ENCODE data around the gene METTL21C.

The METTL21C gene

DNA sequence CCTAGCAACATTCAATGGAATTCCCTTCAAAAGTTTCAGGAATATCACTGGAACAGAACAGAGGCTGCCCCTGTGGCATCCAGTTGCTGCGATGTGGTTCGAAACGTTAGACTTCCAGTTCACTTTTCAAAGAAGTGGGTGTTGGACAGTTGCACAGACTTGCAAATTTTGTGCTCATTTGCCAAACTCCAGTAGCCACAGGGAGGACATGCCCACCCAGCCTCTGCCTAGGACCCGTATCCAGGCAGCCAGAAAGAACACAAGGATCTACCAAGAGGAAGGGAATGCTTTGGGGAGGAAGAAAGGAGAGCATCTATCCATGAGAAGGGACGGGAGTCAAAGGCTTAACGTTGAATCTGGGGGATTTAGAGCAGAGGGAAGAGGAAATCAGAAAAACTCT lies at the start of gene METTL21C:
TSS of gene METTL21C (minus strand) at position 108 of the 400 bp plus-strand sequence. CDS start 546 bp downstream, outside the sequence.
- no peak for DNase-seq (ENCODE audit: low read depth in 3 of 3)

DNA sequence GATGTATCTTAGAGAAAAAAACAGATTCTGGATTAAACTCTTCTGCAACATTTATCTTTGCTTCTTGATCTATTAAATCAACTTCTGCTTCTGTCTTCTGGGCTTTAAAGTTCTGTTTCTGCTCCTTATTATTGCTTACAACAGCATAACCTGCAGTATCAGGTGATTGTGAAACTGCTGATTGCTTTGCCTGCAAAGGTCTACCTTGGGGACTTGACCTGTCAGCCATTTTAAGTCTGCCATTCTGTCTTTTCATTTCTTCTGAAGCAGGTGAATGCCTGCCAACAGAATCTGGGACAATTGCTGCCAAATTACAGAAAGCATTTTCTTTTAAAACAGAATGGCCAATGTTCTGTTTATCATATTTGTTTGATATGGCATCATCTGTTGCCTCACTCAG lies 47.7 kb upstream of the METTL21C start:
- no peak for DNase-seq (ENCODE audit: low read depth in 3 of 3)

DNA sequence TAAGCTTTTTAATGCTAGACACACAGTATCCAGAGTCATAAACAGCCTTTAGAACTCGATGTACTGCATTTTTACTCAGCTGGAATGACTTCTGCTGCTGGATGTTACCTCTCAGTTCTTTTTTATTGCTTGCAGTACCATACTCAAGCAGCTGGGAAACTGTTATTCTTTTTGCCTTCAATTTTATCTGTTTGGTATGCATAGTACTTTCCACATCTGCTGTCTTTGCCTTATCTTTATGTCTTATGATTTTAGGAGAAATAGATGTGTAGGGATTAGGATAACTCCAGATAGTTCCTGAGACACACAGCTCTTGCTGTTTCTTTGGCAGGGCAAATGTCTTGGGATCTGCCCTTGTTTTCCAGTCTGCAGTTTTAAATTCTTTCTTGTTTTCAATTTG lies 47.3 kb upstream of the METTL21C start:
- no peak for DNase-seq (ENCODE audit: low read depth in 3 of 3)

DNA sequence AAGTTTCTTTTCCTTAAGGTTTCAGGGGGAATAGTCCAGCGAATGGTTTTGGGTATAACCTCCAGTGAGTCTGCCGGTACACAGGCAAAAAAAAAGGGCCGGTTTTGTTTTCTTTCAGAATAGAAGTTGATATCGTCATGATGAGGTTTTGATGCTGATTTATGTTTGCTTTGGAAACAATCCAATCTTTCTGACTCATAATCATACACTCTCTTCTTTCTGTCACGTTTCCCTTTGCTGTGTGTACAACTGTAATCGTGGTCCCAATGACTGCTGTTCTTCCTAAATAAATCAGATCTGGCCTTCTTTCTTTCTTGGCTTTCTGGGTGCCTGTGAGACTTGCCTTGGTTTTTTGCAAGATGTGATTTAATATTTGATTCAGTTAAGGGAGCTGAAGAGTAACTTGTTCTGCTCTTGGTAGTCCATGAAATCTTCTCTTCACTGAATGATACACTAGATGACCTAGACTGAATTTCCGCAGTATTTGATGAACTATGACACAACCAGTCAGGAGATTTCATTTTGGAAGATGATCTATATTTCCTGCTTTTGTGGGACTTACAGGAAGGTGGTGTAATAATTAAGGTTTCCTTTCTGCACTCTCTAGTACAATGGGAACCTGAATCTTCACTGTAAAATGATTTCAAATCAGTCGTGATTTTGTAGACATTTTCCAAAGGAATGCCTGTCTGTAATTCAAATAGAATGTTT lies 34.9 kb upstream of the METTL21C start:
- no peak for DNase-seq (ENCODE audit: low read depth in 3 of 3)

DNA sequence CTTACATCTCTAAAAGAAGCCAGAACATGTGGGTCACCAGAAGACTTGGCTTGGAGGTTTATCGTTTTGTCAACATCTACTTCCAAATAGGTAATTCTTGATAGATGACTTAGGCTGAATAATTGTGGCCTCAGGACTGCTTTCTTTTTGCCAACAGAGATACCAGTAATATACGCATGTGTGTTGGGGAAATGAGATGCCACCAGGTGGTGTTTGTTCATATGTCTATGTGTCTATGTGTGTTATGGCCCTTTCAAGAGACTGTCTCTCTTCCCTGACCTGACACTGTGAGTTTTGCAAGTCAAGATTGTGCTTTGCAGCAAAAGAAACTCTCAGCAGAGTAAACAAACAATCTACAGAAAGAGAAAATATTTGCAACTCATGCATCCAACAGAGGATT lies 31.6 kb upstream of the METTL21C start:
- no peak for DNase-seq (ENCODE audit: low read depth in 3 of 3)

DNA sequence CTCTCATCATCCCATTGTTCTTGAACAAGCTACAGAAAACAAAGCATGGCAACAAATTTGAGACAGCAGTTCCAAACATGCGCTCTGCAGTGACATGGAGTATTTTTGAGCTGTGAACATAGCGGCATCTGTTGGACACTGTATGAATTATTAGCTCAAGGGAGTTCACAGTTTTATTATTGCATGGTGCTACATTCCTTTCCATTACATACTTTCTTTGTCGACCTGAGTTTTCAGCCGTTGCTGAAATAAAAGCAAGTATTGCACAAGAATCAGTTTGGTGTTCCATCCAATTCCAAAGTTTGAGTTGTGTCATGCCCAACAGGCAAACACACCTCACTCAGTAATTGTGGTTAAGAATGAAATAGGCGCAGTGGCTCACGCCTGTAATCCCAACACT lies 30.1 kb upstream of the METTL21C start:
- no peak for DNase-seq (ENCODE audit: low read depth in 3 of 3)

DNA sequence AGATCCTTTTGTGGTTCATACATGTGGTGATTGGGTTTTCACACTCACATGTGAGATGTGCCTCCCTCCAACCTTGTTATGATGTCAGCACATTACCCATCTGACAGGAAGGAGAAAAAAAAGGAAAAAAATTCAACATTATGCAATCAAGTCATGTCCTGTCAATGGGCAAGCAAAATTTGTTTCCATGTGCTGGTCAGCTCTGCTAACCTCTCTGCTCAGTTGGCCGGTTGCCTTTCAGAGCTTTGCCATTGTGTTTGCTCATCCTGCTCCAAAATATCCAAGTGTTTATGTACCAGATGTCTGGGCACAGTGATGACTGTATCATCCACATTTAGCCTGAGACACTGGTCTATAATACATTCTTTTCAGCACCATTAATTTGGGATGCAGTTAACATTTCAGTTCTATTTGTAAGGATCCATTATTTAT lies 27.0 kb upstream of the METTL21C start:
- DNase-seq (ENCODE audit: low read depth in 3 of 3) = no peak

DNA sequence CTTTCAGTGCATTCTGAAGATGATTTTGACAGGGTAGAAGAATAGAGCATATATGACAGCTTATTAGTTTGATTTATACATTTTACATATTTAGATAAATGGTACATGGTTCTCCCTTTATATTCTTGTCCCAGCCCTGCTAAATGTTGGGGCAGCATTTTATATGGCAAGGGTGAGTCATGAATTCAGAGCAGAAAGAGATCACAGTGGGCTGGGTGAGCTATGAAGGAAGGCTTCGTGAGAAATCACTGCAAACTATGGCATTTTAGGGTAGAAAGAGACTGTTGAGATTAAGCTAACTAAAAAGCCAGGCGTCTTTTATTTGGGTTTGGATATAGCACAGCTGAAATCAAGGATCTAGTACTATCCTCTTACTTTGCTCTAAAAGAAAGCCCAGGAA lies 23.9 kb upstream of the METTL21C start:
- DNase-seq (ENCODE audit: low read depth in 3 of 3) = no peak

DNA sequence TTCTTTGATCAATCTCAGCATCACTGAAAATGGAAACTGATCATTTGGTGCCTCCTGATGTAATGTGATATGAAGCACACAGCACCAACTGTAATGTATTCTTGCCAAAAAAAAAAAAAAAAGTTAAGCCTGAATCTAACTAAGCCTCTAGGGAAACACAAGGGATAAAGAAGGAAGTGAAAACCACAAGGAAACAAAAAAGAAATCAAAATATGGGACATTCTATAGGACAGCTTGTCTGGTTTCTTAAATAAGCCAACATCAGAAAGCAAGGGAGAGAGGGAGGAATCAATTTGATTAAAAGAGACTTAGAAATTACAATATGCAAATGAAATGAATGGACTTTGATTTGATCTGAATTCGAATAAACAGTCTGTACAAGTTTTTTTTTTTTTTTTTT lies 20.6 kb upstream of the METTL21C start:
- no peak for DNase-seq (ENCODE audit: low read depth in 3 of 3)

DNA sequence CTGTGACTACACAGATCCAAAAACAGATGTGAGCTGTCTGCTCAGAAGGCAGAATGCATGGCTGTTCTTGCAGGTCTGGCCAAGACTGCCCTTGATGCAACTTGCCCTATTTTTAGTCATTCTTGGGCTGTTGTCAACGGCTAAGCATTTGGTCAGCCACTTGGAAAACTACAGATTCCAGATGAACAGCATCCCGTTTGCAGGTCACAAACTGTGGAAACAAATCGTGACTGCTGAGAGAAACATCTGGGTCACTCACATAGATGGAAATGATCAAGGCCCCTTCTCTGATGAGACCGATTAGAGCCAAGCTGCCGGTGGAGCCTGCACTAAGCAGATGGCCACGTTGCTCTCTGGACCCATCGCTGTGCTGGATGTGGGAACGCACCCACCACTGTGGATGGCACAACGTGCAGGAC lies 15.4 kb upstream of the METTL21C start:
- no peak for DNase-seq (ENCODE audit: low read depth in 3 of 3)

DNA sequence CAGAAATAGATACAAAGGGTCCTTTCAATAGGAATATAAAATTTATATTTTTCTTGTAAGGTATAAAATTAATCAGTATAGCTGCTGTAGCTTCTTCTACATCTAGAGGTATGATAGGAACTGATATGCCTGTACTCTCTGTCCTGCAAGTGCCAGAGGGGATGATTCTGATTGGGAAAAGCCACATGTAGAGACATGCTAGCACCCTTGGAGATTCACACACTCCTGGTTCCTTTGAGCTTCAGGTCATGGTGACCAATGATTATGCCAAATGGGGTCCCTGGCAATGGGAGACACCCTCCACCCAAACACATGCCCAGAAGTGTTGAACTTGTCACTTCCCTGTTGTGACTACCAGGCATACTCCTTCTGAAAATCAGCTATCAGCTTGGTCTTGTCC lies 14.7 kb upstream of the METTL21C start:
- DNase-seq (ENCODE audit: low read depth in 3 of 3) = no peak

DNA sequence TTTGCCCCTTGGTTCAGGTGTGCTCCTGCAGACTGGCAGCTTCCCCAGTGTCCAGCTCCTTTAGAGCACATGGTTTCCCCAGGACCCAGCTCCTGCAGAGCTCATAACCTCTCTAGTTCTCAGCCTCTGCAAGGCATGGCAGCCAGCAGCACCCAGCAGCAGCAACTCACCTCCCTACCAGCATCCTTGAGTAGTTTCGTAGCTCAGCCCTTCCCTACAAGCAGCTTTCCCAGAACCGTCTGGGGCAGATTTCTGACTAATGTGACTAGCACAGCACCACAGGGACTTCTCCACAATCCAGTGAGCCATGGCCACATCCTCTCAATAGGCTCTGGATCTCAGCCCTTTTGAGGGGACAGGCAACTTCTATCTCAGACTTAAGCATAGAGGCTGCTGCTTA lies 14.1 kb upstream of the METTL21C start:
- DNase-seq (ENCODE audit: low read depth in 3 of 3) = no peak

DNA sequence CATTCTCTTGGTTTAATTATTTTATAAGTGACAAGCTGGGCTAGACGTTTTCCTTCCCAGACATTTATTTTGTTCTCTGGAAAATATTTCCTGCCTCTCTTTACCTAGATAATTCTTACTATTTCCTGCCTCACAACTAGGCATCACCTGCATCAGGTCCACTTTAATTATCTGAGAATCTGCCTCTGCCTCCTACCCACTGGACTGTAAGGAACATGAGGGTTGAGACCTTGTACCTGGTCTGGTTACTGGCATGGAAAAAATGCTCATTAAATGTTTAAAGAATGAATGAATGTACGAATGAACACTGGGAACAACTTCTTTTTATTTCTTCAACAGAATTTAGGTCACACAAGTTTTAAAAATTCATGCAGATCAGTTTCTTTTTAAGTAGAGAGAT lies 13.4 kb upstream of the METTL21C start:
- no peak for DNase-seq (ENCODE audit: low read depth in 3 of 3)

DNA sequence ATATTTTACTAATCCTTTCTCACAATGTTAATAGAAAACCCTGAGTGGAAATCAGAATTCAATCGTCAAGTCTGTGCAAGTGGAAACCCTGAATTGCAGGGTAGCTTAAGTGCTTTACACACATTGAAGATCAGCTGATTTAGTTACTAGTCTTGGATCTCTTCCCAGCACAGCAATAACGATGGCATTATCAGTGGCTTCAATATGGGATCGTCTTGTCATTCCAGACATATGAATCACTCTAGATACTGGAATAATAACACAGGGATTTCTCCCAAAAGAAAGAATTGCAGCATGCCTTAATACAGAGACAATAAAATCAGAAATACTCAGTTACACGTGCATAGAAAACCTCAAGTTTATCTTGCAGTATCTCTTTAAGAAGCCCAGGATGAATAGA lies 12.6 kb upstream of the METTL21C start:
- no peak for DNase-seq (ENCODE audit: low read depth in 3 of 3)

DNA sequence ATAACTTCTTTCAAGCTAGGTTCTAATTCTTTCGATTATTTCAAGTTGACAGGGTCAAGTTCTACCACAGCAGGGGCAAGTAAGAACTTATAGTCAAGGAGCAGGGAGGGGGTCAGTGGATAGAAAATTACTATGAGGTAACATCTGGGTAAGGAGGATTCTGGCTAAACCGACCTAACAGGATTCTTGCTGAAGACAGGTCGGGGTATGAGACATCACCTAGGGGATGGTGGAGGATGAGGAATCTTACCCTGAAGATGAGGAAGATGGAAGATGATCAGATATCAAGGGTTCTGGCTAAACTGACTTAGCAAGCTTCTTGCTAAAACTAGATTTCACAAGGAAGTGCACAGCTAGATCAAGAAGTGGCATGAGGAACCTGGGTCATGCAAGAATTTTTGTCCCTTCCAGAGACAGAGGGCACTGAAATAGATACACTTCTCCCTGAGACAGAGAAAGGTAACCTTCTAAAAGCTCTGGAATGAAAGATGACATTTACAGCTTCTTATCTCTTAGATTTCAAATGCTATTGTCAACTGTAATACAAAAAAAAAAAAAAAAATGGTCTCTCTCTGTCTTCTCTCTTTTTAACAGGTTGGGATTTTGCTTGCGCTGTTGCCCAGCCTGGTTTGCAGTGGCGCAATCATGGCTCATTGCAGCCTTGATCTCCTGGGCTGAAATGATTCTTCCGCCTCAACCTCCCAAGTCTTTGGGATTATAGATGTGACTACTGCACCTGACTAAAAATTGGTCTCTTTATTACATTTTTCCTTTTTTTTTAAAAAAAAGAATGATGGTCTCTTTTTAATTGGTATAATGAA lies 9.6 kb upstream of the METTL21C start:
- no peak for DNase-seq (ENCODE audit: low read depth in 3 of 3)

DNA sequence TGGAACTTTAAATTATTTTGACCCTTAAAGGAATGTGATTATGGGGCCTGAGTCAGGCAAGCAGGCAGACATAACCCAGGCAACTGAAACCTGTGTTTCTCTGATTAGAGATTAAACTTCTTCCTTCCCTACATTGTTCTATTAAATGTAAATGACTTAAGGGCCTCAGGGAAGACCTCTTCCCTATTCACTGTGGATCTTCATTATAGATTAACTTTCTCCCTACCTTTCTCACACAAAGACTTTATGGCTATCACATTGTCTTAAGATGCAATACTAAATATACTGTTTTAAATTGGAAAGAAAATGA lies 8.8 kb upstream of the METTL21C start:
- no peak for DNase-seq (ENCODE audit: low read depth in 3 of 3)

DNA sequence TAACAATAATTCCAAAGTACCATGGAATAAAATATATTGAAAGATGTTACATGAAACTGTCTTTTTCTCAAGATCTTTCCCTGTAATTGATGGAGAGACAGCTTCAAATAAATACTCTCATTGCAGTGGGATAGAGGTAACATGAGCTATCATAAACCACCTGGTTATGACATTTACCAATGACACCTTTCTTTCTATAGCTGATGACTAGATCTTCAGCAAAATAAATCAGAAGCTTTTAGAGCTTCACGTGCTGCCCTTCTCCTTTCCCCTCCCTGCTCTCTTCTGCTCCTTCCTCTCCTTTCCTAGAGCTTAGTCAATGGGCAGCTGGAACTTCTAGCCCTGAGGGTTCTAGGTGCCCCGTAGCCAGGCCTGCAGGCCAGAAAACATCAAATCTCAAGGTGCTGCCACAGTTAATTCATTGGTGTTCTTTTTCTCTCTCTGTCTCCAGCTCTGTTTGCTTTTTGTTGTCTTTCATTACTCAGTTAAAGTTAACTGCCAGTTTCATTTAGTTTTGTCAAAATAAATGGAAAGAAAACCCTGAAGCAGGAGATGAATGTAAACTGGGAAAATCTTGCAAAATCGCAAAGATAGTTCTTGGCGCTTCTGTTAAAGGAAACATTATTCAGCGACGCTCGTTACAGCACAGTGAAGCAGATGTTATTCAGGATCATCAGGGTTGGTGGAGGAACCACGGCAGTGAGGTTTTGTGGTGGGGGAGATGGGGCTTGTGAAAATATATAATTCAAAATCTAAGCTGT lies 8.3 kb upstream of the METTL21C start:
- DNase-seq (ENCODE audit: low read depth in 3 of 3) = no peak

DNA sequence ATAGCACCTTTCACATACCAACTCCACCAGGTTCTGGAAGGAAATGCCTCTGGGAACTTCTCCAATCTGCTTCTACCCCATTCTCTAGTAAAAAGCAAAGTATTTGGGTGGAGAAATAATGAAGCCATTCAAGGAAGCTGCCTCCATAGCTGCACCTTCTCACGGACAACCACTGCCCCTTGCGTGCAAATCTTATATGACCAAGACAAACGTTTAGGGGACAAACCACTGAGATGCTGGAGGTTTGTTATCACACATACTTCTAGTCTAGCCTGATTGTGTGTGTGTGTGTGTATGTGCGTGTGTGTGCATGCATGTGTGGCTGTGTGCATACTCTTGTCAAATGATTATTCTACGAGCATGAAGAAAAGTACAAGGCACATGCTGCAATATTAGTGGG lies 6.5 kb upstream of the METTL21C start:
- no peak for DNase-seq (ENCODE audit: low read depth in 3 of 3)

DNA sequence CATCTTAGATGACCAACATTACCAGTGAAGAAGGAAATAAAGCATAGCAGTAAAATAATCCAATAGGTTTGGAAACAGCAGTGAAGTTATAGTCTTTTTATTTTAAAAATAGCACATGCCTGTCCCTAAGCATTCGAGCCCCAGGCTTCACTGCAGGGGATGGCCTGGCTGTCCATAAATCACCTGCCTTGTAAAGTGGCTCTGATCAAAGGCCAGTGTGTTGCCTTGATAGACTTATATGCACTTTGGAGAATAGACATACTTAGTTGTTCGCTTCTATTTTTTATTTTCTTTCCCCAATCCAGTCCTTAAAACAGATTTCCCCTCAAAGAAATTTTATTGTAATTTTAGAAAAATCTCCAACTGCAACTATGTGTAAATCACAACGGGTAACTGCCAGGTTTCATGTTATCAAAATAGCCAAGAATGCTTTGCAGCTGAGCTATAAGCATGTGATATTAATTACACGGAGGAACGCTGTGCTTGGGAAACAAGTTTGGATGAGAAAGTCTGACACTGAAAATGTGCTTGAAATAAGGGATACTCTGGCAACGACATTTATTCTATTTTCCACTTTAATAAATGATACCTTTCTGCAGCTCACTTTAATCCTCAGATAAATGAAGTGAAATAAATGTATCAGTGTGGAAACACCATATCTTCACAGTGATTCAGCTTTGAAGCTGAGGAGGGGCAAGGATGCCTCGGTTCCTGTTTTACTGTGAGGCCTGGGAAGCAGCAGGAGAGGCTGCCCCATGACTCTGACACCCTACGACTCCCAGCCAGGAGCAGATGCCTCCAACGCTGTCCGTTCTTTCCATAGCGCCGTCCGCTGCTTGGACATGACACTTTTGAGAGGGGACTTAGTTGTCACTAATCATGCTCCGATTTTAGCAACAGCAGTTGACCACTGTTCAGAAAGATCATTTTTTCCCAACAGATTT lies 5.5 kb upstream of the METTL21C start:
- DNase-seq (ENCODE audit: low read depth in 3 of 3) = no peak

DNA sequence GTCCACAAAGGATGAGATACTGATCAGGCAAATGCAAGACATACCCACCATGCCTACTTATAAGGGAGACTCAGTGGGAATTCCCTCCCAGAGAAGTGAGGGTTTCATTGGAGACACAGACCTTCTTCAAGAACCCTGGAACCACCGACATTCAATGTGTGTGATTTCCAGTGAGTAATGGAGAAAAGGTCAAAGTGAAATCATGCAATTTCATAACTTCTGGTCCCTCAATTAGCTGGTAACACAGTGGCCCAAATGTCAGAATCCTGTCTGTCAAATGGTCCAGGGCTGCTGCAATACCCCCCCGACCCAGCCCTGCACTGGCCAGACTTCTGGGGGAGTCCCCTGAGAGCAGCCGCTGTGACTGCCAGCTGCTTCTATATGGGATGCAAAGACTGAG lies 4.7 kb upstream of the METTL21C start:
- no peak for DNase-seq (ENCODE audit: low read depth in 3 of 3)

DNA sequence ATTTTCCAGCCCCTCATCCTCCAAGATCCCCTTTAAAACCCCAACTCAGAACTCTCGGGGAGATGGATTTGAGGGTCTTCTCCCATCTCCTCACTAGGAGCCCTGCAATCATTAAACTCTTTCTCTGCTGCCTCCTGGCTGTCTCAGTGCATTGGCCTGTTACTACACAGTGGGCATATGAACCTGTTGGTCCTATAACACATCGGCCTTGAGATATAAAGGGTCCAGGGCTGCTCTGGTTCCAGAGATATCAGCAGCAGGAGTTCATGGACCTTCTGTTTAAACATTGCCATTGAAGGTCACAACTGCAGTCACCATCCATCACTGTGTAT lies 3.8 kb upstream of the METTL21C start:
- no peak for DNase-seq (ENCODE audit: low read depth in 3 of 3)
